ENCODE data around the gene SSUH2.
"Not testable (repeated sequence)": the region's sequence is repeated elsewhere in the genome, so short reads cannot be mapped to it uniquely, and the experiment has no call there.

Gene SSUH2

DNA sequence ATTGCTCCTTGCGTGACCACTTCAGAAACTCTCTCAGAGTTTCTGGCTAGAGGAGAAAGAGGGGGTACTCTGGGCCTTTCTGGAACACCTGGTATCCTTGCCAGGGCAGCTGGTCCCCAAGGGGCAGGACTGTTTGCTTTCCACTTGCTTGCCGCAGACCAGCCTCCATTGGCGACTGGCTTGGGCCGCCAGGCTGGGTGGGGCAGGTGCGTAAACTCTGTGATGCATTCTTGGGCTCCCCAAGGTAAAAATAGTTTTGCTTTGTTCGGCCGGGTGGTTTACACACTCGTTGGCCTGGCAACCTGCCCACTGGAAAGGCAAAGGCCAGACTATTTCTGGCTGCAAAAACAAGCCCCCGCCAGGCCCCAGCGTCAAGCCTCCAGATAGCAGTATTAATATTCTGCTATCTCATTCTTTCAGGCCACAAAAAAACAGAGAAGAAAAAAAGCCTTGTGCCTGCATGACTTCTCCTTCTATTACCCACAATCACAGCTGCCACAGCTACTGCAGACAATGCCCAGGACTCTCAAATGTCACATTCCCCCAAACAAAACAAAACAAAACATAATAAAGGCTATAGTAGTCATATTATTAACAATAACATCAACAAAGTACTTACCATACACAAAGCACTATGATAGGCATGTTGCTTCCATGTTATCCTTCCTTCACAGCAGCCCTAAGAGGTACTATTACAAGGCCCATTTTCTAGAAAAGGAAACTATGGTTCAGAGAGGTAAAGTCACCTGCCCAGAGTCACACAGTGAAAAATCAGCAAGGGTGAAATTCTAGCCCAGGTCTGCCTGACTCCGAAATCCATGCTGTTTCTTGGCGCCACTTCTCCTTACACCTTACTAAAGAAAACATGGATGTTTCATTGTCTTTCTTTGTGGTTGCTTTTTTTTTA is 14.0 kb upstream of the SSUH2 start:
- DNase-seq, result no peak

- DNase-seq, result no peak
Measured at GRCh38 chr3:8657804-8658305, 13.3 kb upstream of the SSUH2 start.

DNA sequence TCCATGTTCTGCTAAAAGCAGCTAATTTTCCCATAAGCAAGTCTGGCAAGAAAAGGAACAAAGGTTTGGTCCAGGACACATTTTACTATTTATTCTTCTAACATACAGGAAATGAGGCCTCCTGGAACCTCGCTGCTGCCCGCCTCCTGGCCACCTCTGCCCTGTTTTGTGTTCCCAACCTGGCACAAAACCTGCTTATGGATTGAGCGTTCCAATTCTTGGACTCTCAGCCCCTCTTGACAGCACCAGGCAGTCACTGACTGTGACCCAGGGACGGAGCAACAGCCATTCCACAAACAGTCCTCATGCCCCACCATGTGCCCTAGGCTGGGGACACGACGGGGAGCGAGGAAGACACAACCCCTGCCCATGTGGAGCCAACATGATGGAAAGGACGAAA is 11.6 kb upstream of the SSUH2 start:
- DNase-seq, result no peak

DNA sequence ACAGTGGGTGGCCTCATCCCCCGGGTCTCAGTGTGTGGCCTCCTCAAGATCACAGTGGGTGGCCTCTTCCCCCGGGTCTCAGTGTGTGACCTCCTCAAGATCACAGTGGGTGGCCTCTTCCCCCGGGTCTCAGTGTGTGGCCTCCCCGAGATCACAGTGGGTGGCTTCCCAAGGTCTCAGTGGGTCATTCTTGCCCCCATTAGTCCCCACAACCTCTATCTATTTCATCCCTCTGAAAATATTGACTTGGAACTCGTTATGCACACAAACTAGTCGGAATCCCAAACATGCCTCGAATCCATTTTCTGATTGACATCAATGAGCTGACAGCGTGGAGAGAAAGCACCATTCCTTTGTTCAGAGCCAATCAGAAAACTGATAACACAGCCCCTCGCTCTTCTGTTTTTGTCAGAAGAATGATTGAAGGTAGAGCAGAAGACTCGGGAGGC is 10.8 kb upstream of the SSUH2 start:
- no peak for DNase-seq

DNA sequence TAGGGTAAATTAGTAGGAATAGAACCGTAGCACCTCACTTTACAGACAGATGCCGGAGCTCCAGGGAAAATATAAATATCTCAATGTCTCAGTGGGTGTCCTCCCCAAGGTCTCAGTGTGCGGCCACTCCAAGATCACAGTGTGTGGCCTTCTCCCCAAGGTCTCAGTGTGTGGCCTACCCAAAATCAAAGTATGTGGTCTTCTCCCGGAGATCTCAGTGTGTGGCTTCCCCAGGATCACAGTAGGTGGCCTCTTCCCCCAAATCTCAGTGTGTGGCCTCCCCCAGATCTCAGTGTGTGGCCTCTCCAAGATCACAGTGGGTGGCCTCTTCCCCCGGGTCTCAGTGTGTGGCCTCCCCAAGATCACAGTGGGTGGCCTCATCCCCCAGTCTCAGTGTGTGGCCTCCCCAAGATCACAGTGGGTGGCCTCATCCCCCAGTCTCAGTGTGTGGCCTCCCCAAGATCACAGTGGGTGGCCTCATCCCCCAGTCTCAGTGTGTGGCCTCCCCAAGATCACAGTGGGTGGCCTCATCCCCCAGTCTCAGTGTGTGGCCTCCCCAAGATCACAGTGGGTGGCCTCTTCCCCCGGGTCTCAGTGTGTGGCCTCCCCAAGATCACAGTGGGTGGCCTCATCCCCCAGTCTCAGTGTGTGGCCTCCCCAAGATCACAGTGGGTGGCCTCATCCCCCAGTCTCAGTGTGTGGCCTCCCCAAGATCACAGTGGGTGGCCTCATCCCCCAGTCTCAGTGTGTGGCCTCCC is 10.2 kb upstream of the SSUH2 start:
- not testable (repeated sequence) for DNase-seq

DNA sequence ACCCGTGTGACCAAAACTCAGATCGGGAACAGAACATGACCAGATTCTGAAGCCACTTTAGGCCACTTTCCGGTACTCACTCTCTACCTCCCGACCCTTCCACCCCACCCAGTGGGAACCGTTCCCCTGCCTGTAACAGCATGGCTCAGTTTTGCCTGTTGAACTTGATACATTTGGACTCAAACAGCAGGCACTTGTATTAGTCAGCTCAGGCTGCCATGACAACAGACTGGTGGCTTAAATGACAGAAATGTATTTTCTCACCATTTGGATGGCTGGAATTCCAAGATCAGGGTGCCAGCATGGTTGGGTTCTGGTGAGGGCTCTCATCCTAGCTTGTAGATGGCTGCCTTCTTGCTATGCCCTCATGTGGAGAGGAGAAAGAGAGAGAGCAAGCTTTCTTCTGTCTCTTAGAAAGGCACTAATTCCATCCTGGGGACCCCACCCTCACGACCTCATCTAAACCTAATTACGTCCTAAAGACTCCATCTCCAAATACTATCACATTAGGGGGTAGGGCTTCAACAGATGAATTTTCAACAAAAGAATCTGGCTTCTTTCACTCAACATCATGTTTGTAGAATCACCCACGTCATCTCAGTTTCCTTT is 9.3 kb upstream of the SSUH2 start:
- no peak for DNase-seq

GRCh38 chr3:8652324-8652987 is 7.9 kb upstream of the SSUH2 start:
- no peak for DNase-seq

- DNase-seq, result no peak
Measured at GRCh38 chr3:8651418-8652323, 7.1 kb upstream of the SSUH2 start.

DNA sequence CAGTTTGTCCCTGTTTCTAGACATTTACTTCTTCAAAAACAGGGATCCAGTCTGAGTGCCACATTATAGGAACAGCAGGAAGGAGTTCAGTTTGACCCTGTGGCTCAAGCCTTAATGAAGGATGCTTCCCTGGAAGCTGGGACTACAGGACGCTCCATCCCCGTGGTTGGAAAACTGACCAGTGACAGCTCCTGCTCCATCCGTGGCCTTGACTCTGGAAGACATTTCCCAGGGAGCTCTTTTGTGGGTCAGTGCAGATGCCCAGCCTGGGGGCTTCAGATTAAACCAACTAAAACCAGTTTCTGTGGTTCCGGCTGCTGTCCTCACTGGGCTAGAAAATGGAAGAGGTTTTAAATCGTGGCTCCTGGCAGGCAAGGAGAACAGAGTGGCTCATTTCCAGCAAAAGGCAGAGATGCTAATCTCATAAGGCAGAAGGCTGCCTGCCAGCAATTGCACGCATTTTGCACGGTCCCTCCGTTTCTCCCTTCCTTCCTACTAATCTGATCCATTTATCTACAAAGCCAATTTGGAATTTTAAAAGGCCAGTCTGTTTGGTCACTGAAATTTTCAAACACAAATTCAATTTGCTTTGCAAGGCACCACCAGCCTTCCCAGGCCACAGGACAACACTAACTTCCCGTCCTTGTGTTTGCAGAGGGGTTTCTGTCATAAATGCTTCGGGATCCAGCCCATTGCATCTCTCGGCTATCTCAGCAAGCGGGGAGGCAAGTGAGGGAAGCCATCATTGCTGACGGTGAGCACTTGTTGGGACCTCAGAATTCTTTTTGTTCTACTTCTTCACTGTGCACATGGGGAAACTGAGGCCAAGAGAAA is 6.2 kb upstream of the SSUH2 start:
- no peak for DNase-seq

DNA sequence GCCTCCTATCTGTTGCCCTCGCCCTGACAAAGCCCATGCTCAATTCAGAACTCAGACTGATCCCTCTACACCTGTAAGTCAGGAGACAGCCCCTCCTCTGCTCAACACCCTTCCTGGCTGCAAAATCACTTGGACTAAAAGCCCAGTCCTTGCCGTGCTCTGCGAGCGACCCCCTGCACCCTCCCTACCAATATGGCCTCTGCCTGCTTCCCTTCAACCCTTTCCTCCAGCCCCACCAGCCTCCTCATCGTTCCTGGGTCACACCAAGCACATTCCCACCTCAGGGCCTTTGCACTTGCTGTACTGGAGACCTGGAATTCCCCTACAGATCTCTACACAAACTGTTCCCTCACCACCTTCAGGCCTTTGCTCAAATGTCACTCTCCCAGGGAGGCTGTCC is 5.2 kb upstream of the SSUH2 start:
- no peak for DNase-seq

- no peak for DNase-seq
Measured at GRCh38 chr3:8648909-8649741, 4.5 kb upstream of the SSUH2 start.

DNA sequence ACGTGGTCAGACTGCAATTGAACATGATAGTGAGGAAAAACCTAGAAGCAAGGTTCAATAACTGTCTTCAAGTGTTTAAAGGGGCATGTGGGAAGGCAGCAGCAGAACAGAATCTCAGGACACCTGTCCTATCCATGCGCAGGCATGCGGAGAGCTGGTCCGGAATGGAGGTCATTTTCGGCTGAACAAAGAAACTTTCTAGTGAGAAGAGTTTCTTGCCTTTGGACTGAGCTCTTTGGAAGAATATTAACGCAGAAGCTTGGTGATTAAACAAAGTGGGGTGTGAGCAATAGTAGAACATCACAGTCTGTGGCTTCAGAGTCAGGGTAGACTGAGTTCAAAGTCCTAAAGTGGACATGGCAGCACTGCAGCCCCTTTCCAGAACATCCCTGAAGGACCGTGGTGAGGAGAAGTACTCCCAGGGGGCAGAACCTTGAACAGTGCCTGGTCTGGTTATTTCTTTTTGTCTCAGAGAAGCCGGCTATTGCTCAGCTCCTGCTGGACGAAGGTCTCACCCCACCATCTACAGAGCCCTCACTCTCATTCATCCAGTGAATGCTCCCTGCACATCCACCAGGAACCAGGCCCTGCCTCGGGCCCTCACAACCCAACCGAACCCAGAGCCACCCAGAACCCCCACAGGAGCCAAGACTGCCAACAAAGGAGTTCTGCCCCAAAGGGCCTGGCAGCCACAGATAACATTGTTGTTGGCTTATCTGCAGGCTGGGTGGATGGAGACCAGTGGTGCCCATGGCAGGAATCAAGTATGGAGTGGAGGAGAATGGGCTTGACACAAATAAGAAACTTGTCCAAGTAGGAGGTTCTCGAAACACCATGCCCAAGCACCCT is 2.8 kb upstream of the SSUH2 start:
- DNase-seq, result no peak

DNA sequence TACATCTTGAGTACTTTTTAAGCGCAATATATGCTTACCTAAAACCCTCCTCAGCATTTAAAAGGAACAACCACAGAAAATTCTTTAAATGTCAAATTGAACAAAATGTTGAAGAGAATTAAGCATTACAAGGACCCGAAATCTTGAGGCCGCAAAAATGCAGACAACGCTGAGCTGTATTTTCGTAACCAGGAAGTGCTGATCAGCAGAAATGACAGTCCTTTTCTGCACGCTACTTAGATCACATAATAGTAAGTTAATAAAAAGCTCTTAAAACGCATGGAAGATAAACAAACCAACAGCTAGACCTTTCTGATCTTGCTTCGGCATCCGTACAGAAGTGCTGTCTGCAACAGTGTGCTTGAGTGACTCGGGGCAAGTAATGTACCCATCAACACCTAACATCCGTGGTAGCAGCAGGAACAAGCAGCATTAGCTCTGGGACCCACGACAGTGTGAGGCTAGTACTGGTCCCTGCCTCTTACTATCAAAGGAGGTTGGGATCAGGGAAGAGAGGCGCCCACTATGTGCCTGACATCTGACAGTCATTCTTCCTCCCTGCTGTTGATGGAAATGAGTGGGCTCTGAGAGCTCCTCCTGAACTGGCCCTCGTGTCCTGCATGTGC is 1.8 kb upstream of the SSUH2 start:
- DNase-seq, result no peak

- no peak for DNase-seq
Measured at GRCh38 chr3:8645712-8646111, 1.1 kb upstream of the SSUH2 start.

- DNase-seq, result no peak
Measured at GRCh38 chr3:8643693-8644365, 769 bp downstream of the SSUH2 start.

- DNase-seq, result no peak
Measured at GRCh38 chr3:8642001-8642400, 2.6 kb downstream of the SSUH2 start.

GRCh38 chr3:8641472-8641871 is 3.1 kb downstream of the SSUH2 start:
- no peak for DNase-seq

- DNase-seq, result no peak
Measured at GRCh38 chr3:8640223-8640622, 4.4 kb downstream of the SSUH2 start.
